Uterus (tissue), 2 donors: ENCODE results near the gene NOP53.

Experiments used
- POLR2A ChIP-seq, 2 donors: fragments of 450-650 bp; IDR thresholded peaks; one replicate each; pipeline ENCODE4 v1.6.1; 2016; ENCODE audit warnings: antibody characterized with exemption in 2 of 2, mild to moderate bottlenecking in 1 of 2, moderate library complexity in 1 of 2
- TF ChIP-seq, protein P1 (sequence below), 4 experiments: fragments of 200-600 bp in 2 of 4; fragments of 450-650 bp in 2 of 4; sonication (generic) in 2 of 4; IDR thresholded peaks; one replicate each; pipeline ENCODE4 v1.5.1; 2016 to 2019; ENCODE audit warnings: antibody characterized with exemption in 4 of 4, mild to moderate bottlenecking in 2 of 4, moderate library complexity in 1 of 4

- TF ChIP-seq, protein P1, sequence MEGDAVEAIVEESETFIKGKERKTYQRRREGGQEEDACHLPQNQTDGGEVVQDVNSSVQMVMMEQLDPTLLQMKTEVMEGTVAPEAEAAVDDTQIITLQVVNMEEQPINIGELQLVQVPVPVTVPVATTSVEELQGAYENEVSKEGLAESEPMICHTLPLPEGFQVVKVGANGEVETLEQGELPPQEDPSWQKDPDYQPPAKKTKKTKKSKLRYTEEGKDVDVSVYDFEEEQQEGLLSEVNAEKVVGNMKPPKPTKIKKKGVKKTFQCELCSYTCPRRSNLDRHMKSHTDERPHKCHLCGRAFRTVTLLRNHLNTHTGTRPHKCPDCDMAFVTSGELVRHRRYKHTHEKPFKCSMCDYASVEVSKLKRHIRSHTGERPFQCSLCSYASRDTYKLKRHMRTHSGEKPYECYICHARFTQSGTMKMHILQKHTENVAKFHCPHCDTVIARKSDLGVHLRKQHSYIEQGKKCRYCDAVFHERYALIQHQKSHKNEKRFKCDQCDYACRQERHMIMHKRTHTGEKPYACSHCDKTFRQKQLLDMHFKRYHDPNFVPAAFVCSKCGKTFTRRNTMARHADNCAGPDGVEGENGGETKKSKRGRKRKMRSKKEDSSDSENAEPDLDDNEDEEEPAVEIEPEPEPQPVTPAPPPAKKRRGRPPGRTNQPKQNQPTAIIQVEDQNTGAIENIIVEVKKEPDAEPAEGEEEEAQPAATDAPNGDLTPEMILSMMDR (IDR thresholded peaks at IDR 0.05), result no peak
- TF ChIP-seq POLR2A (IDR thresholded peaks at IDR 0.05), result no peak
These were observed 23.3 kb downstream of the NOP53 start for GRCh38 chr19:47768604-47769003.
